HG02588 (cell line): ENCODE measurements around the gene TLK2.
"Not testable (repeated sequence)": the region's sequence is repeated elsewhere in the genome, so short reads cannot be mapped to it uniquely, and the experiment has no call there.

Experiments
- ATAC-seq: cut with Tn5 transposase; IDR thresholded peaks from one replicate; pipeline ENCODE4 v1.9.1; 2021; ENCODE audit warnings: mild to moderate bottlenecking, moderate library complexity; ENCODE audit not compliant: unreplicated experiment

Gene TLK2

GRCh38 chr17:62557532-62557931 lies 78.9 kb downstream of the TLK2 start:
- ATAC-seq = not testable (repeated sequence)

DNA sequence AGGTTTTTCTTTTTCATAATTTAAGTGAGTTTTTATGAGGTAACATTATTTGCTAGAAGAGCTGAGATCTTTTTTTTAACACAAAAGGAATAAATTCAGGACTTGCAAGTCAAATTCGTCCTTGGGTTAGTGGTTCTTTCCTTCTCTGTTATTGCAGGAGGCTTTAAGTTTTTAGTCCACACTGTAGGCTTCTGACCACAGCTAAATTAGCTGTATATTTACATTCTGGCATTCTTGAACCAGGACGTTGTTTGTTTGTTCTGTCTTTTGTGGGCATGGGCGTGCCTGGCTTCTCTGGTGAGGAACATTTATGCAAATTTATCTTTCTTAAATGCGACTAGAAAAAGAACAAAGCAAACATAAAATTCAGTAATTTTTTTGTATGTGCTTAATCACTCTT lies 80.3 kb downstream of the TLK2 start:
- ATAC-seq = not testable (repeated sequence)

- not testable (repeated sequence) for ATAC-seq
Observed at GRCh38 chr17:62560971-62561370, 82.3 kb downstream of the TLK2 start.

DNA sequence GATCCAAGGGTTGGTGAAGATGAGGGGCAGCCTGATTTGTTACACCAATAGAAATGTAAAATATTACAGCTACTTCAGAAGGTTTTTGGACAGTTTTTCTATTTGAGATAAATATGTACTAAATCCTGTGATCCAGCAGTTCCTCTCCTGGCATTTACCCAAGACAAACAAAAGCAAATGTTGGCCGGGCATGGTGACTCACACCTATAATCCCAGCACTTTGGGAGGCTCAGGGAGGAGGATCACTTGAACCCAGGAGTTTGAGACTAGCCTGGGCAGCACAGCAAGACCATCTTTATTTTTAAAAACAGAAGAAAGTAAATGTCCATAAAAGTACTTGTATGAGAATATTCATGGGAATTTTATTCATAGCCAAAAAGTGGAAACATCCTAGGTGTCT lies 84.0 kb downstream of the TLK2 start:
- no peak for ATAC-seq

DNA sequence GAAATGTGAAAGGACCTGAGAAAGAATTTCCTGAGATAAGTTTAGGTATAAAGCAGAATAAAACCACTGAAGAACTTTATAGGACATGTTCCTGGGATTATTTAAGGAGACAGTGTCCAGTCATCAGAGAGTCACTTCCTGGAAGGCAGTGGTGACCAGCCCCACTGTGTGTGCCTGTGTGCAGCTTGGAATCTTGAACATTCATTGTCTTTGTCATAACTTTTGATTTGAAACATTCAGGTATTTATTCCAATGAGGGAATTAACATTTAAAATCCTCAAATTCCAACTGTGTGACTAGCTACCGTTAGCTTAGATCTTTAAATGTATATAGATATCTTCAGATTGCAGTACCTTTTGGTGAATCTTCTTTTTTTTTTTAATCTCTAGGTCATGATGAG lies 87.2 kb downstream of the TLK2 start:
- no peak for ATAC-seq

- ATAC-seq = no peak
Observed at GRCh38 chr17:62566996-62567578, 88.5 kb downstream of the TLK2 start.

GRCh38 chr17:62572488-62572887 lies 93.9 kb downstream of the TLK2 start:
- ATAC-seq = no peak

GRCh38 chr17:62572888-62573401 lies 94.3 kb downstream of the TLK2 start:
- no peak for ATAC-seq

DNA sequence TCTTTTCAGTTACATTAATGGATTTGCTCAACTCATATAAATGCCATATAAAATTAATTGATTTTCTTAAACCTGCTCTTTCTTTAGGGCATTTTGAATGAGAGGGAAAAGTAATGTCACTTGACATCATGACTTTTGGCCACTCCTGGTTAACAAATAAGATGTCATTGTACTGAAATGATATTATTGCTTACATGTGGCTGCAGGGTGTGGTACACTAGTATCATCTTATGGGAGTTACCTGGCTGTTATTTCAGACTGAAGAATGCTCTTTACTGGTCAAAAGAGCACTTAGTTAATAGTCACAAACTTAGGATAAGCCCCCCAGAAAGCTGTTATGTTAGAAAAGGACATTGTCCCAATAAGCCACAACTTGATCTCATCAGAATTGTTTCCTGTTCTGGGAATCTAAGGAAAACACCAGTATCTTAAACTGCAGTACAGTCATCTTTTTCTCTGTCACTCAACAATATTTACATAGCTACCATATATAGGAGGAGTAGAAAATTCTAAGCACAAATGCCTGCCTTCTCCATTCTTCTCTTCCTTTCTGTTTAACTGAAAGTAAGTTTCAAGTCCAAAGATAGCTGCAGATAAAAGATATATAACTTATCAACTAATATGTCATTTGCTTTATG lies 95.0 kb downstream of the TLK2 start:
- ATAC-seq = no peak

DNA sequence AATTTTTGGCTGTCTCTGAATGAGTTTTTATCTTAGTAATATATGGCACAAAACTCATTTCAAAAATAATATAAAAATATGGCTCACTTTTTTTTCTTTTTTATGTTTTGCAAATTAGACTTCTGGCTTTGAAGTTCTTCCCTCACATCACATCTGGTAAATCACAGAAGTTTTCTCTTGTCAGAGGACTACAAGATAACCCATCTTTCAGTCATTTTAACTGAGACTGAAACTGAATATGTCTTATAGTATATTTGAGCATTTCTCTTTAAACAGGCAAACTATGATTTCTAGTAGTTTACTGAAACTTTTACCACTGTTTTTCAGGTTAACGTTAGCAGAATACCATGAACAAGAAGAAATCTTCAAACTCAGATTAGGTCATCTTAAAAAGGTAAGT lies 97.8 kb downstream of the TLK2 start:
- ATAC-seq = no peak

DNA sequence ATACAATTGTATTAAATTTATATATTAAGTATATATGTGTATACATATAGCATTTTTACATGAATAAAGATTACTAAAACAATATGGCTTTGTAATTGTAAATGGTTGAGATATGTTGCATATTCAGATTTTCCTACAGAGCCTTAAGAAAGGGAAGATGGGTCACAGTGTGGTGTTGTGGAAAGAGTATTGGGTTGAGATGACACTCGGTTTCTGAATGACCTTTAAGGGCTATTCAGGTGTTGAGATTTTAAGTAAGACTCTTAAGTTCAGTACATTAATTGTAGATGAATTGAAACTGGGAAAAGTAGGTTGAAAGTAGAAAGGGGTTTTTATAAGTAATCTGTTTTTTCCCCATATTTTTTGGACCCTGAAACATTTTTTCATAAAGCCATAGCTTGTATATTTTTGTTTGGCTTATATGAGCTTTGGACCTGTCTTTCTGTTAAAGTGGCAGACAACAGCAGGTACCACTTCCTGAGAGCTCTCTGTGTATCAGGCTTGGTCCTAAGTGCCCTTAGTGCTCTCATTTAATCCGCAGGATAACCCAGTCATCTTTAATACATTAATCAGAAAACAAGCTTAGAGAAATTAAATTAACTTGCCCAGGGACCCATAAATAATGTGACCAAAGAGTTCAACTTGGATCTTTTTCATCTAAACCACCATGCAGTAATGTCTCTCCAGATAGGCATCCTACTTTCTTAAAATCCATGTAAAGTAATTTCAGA lies 100.3 kb downstream of the TLK2 start:
- ATAC-seq = no peak

GRCh38 chr17:62580947-62581346 lies 102.3 kb downstream of the TLK2 start:
- ATAC-seq = no peak

DNA sequence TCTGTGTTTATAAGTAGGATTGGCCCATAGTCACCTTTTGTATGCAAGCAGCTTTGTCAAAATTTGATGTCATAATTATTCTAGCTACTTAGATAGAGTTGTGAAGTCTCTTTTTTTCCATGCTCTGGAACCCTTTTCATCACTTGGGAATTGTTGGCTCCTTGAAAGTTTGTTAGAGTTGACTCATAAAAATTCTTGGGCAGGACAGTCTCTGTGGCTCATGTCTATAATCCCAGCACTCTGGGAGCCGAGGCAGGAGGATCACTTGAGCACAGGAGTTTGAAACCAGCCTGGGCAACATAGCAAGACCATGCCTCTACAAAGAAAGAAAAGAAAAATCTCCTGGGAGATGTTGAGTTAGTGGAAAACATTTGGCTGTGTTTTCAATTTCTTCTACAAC lies 103.1 kb downstream of the TLK2 start:
- no peak for ATAC-seq

GRCh38 chr17:62587554-62587953 lies 108.9 kb downstream of the TLK2 start:
- no peak for ATAC-seq

DNA sequence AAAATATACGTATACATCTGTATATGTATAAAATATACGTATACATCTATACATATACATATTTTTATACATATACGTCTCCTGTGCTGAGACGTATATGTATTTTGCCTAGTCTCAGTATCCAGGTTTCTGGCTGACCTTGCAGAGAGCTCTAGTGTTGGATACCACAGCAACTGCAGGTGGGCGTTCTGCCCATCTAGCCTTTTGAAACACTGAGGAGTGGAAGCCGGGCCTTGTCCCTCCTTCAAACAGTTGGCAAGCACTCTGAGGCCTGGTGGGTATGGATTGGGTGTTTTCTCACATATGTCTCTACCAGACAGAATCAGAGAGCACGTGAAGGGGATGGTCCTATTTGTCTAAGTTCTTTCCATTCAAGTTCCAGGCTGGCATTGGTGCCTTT lies 109.5 kb downstream of the TLK2 start:
- ATAC-seq = no peak

- no peak for ATAC-seq
Observed at GRCh38 chr17:62591333-62591732, 112.7 kb downstream of the TLK2 start.

DNA sequence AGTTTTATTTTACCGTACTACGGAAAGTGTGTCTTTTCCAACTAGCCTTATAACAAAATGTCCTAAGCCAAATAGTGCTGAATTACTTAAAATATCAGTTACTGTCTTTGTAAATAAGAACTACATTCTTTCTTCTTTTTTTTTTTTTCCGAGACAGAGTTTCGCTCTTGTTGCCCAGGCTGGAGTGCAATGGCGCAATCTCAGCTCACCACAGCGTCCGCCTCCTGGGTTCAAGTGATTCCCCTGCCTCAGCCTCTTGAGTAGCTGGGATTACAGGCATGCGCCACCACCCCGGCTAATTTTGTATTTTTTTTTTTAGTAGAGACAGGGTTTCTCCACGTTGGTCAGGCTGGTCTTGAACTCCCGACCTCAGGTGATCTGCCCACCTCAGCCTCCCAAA lies 113.2 kb downstream of the TLK2 start:
- not testable (repeated sequence) for ATAC-seq

DNA sequence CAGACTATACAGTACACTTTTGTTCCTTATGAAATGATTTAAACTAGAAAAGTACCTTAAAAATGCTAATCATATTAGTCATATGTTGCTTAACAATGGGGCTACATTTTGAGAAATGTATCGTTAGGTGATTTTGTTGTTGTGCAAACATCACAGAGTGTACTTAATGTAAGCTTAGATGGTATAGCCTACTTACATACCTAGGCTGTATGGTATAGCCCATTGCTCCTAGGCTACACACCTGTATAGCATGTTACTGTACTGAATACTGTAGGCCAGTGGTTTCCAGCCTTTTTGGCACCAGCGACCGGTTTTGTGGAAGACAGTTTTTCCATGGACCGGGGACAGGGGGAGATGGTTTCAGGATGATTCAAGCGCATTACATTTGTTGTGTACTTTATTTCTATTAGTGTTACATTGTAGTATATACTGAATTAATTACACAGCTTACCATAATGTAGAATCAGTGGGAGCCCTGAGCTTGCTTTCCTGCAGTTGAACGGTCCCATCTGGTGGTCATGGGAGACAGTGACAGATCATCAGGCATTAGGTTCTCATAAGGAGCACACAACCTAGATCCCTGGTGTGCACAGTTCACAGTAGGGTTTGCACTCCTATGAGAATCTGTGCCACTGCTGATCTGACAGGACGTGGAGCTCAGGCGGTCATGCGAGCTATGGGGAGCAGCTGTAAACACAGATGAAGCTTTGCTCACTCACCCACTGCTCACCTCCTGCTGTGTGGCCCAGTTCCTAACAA lies 113.9 kb downstream of the TLK2 start:
- ATAC-seq = no peak

DNA sequence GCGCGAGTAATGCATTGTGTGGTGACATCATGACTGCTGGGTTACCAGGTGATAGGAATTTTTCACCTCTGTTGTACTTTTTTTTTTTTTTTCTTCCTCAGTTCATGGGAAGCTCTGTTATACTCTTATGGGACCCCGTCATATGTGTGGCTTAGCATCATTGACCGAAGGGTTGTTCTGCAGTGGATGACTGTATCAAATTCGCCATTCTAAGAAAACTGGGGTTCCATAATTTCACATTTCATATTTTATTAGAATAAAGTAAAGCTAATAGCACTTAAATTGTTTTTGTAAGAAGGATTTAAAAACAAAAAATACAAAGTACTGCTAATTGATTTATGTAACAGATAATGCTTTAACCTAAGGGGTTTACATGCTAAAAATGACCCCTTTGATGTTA lies 116.9 kb downstream of the TLK2 start:
- no peak for ATAC-seq

- no peak for ATAC-seq
Observed at GRCh38 chr17:62596662-62597061, 118.0 kb downstream of the TLK2 start.

GRCh38 chr17:62597150-62597549 lies 118.5 kb downstream of the TLK2 start:
- ATAC-seq = no peak
